Measurements from ENCODE around the gene ZNF346. TPM values are rescaled to one million over a fixed set of nuclear protein-coding genes. Genes with fewer than 3 reads are reported as not detected.

Gene ZNF346
- total and polyA plus RNA-seq, 2 experiments from 2014 or later: 13.8 to 21.4 TPM

- H3K27me3 ChIP-seq: no peaks in the 10 kb centered on the region
- TF ChIP-seq EZH2phosphoT487 (IDR thresholded peaks at IDR 0.05; ENCODE audit: low read depth, severe bottlenecking, unreplicated experiment) (no peak), EZH2 (IDR thresholded peaks at IDR 0.05; ENCODE audit: borderline replicate concordance) (no peak), CTCF (IDR thresholded peaks at IDR 0.05; ENCODE audit: poor library complexity) (peak; percentile 82)
- WGBS (ENCODE audit: low lambda C conversion rate, missing lambda C conversion rate): 2% methylated on average over 23 of the region's 68 CpGs
- no peaks in the 10 kb centered on the region for H3K9me3 ChIP-seq (ENCODE audit: low read depth)
- H3K27ac ChIP-seq: peak within 1 kb of the TSS; percentile 97
- peak within 1 kb of the TSS; percentile 77 for H3K4me3 ChIP-seq
- H2AFZ ChIP-seq: peak within 1 kb of the TSS; percentile 47
- H3K36me3 ChIP-seq (replicated peaks; ENCODE audit: insufficient read depth, low read depth): no peaks in the 10 kb centered on the region
- no peaks in the 10 kb centered on the region for H3K9me2 ChIP-seq (replicated peaks; ENCODE audit: insufficient read depth)
- H3K4me2 ChIP-seq: peak within 1 kb of the TSS; percentile 85
- H3K4me1 ChIP-seq (ENCODE audit: insufficient read depth): peaks cover 17% of the 10 kb centered on the region
- no peaks in the 10 kb centered on the region for H4K20me1 ChIP-seq (ENCODE audit: insufficient read depth, poor library complexity, severe bottlenecking)
- H3K79me2 ChIP-seq: peaks cover 23% of the 10 kb centered on the region
- DNase-seq (ENCODE audit: low spot score): peak; percentile 95
Observed at GRCh38 chr5:177086654-177087397, 64.3 kb downstream of the ZNF346 start, which contains the start of gene FGFR4. FGFR4 (plus strand) TSS chr5:177086915; CDS start chr5:177089603, 2,688 bp downstream.

GRCh38 chr5:177087398-177088005 is 65.0 kb downstream of the ZNF346 start:
- peaks cover 17% of the 10 kb centered on the region for H3K4me1 ChIP-seq (ENCODE audit: insufficient read depth)
- no peaks in the 10 kb centered on the region for H3K27me3 ChIP-seq
- no peaks in the 10 kb centered on the region for H4K20me1 ChIP-seq (ENCODE audit: insufficient read depth, poor library complexity, severe bottlenecking)
- DNase-seq (ENCODE audit: low spot score): no peak
- no peaks in the 10 kb centered on the region for H3K36me3 ChIP-seq (replicated peaks; ENCODE audit: insufficient read depth, low read depth)
- peak overlapping the region; percentile 77 for H3K4me3 ChIP-seq
- H3K27ac ChIP-seq: peak overlapping the region; percentile 97
- H3K9me3 ChIP-seq (ENCODE audit: low read depth): no peaks in the 10 kb centered on the region
- peak overlapping the region; percentile 85 for H3K4me2 ChIP-seq
- WGBS (ENCODE audit: low lambda C conversion rate, missing lambda C conversion rate): 24% methylated on average over 23 of the region's 23 CpGs
- no peaks in the 10 kb centered on the region for H3K9me2 ChIP-seq (replicated peaks; ENCODE audit: insufficient read depth)
- H2AFZ ChIP-seq: peak overlapping the region; percentile 47
- TF ChIP-seq CTCF (IDR thresholded peaks at IDR 0.05; ENCODE audit: poor library complexity) (no peak), EZH2 (IDR thresholded peaks at IDR 0.05; ENCODE audit: borderline replicate concordance) (no peak), EZH2phosphoT487 (IDR thresholded peaks at IDR 0.05; ENCODE audit: low read depth, severe bottlenecking, unreplicated experiment) (no peak)
- peaks cover 23% of the 10 kb centered on the region for H3K79me2 ChIP-seq

- no peaks in the 10 kb centered on the region for H3K9me3 ChIP-seq (ENCODE audit: low read depth)
- H3K4me3 ChIP-seq: no peak overlapping the region
- no peak overlapping the region for H2AFZ ChIP-seq
- peaks cover 23% of the 10 kb centered on the region for H3K79me2 ChIP-seq
- H3K27me3 ChIP-seq: no peaks in the 10 kb centered on the region
- H3K36me3 ChIP-seq (replicated peaks; ENCODE audit: insufficient read depth, low read depth): no peaks in the 10 kb centered on the region
- H3K4me1 ChIP-seq (ENCODE audit: insufficient read depth): peaks cover 18% of the 10 kb centered on the region
- TF ChIP-seq CTCF (IDR thresholded peaks at IDR 0.05; ENCODE audit: poor library complexity) (no peak), EZH2 (IDR thresholded peaks at IDR 0.05; ENCODE audit: borderline replicate concordance) (no peak), EZH2phosphoT487 (IDR thresholded peaks at IDR 0.05; ENCODE audit: low read depth, severe bottlenecking, unreplicated experiment) (no peak)
- H3K27ac ChIP-seq: no peak overlapping the region
- WGBS (ENCODE audit: low lambda C conversion rate, missing lambda C conversion rate): 58% methylated on average over 5 of the region's 5 CpGs
- H3K9me2 ChIP-seq (replicated peaks; ENCODE audit: insufficient read depth): no peaks in the 10 kb centered on the region
- peak overlapping the region; percentile 85 for H3K4me2 ChIP-seq
- no peaks in the 10 kb centered on the region for H4K20me1 ChIP-seq (ENCODE audit: insufficient read depth, poor library complexity, severe bottlenecking)
- DNase-seq (ENCODE audit: low spot score): no peak
Observed at GRCh38 chr5:177089127-177089526, 66.6 kb downstream of the ZNF346 start.
